ENCODE data around the gene ABCB8.

Gene ABCB8

DNA sequence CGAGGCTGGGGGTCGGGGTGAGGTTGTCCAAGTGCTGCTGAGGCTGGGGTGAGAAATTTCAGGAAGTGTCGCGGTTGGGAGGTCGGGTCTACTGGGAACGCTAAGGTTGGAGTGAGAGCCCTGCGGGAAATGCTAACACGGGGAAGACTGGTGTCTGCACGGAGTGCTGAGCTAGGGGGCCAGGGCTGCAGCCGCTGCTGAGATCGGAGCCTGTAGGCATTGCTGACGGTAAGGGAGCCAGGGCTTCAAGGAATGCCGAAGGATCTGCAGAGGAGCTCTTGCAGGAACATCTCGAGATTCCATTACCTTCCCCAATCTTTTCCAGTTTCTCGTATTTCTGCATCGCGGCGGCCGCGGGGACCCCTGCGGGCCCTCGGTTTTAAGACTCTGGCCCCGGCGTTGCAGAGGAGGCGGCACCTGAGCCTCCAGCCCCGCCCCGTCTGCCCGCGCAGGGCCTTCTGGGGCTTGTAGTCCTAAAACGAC is 29.3 kb downstream of the ABCB8 start, which contains the start of gene CDK5:
Gene CDK5 (minus strand): TSS at position 392 of the 483 bp plus-strand sequence. CDS start 49 bp downstream, at position 343.
- DNase-seq (ENCODE audit: low read depth in 2 of 2) = no peak

DNA sequence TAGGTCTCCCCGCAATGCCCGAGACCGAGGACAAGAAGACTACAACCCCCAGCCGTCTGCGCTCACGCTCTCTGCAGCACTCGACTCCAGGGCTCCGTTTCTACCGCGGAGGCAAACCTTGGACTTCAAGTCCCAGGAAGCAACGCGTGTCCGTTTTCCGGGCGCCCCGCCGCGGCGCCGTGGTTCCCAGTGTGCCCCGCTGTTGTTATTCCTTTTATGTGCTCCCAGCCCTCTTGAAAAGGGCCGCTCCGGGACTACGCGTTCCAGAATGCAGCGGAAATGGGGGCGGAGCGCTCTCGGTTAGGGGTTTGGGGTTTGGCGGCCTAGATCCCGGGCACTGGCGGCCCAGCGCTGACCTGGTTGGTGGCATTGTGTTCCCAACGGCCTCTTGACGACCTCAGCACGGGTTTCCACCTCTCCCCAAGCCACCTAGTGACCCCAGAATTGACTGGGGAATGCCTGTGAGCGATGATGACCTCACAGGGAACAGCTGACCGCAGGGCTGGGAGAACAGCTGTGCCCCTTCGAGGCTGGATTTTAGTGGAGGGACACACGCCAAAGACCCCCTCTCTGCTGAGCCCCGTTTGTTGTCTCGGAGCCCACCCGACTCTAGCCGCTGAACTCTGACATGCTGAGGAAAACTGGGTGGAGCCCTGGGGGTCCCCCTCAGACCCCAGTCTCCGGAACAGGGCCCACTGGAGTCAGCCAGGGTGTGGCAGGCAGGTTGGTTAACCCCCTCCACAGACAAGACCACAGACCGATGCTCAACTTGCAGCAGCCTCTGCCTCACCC is 29.9 kb downstream of the ABCB8 start:
- DNase-seq (ENCODE audit: low read depth in 2 of 2) = peak; percentile 99

DNA sequence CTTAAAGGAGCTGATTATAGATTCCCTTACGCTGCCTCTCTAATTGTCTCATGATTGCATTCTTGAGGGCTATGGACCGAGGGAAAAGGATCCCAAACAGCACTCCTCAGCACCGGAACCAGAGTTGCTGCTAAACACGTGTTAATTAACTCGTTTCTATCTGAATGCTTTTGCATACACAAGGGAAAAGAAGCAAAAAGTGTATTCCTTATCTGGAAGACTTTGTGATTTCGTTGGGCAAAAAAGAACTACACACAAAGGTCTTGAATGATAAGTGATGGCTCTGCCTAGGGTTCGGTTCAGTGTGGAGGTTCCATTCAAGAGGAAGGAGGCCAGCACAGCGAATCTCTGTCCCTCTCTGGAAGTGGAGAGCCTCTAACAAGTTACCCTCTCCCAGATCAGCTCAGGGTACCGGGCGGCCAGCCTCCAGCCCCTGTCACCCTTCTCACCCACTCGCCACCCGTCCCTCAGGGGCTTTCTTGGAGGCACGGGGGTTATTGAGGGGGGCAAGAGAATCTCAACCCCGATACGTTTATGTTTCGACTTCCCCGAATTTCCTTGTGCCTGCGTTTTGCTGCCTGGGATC is 30.6 kb downstream of the ABCB8 start:
- DNase-seq (ENCODE audit: low read depth in 2 of 2) = no peak

DNA sequence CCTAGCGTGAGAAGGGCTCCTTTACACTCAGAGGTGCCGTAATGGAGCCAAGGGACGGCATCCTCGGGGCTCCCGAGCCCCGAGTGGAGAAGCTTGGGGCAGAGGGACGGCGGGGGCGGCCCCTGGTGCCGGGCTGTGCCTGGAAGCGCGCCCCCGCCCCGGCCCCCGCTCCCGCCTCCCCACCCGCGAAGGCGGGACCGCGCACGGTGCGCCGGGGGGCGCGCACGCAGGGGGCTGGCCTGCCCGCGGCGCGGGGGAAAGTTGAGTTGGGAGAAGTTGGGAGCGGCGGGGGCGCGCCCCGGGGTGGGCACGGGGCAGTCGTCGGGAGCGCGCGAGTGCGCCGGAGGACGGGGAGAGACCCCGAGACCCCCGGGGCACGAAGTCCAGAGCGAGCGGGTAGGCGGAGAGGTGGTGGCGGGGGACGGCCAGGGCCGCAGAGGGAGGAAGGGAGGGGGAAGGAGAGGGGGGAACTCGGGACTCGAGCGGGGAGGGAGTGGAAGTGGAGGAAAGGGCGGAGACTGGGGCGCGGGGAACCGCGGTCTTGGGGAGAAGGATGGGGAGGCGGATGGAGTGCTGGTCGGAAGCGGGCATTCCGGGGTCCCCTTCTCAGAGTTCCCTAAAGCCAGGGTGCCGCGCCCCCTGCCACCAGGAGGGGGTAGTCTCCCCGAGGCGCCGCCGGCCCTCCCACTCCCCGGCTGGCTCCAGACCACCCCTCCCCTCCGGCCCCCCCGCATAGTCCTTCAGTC is 31.3 kb downstream of the ABCB8 start, which contains the start of gene SLC4A2:
Gene SLC4A2 (plus strand): TSS at position 223 of the 746 bp plus-strand sequence. CDS start 2,399 bp downstream, outside the sequence.
- no peak for DNase-seq (ENCODE audit: low read depth in 2 of 2)

DNA sequence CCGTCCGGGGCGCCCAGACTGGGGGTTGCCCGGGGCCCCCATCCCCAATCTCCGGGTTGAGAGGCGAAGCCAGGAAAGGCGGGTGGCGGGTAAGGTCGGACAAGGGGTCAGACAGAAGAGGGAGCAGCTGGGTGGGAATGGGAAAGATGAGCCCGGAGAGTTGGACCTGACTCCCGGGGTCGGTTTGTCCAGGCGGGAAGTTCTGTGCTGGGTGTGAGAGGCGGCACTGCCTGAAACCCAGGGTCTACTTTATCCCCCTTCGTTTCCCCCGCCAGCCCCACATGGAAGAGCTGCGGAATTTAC is 31.8 kb downstream of the ABCB8 start:
- no peak for DNase-seq (ENCODE audit: low read depth in 2 of 2)

DNA sequence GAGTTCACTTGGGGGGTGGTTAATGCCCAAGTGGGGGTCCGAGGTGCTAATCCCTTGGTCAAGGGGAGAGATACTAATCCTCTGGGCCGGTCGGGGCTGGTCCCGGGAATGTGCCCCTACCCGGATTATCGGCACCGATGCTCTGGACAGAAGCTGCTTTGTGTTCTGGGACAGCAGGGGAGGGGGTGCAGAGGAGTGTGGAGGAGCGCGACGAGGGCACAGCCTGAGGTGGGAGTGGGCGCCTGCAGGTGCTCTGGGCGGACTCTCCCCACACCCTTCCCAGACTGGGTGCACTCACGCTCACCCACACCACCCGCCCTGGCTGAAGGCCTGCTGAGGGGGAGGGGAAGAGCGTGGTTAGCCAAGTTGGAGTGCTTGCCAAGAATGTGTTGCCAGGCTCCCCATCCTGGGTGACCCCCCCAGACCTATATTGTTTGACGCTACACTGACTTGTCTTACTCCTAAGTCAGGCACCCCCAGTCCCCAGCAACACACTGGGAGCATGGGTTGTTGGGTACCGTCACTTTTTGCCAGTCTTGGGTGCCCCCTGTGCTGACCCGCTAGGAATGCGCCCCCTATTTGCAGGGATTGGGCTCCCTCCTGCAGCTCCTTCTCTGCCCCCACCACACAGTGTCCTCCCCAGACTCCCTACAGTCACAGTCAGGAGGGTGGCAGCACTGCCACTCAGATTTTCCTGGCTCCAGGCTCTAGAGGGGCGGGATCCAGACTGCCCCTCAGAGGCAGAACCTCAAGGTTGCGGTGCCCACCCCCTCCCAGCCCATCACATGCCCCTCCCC is 32.4 kb downstream of the ABCB8 start:
- no peak for DNase-seq (ENCODE audit: low read depth in 2 of 2)

DNA sequence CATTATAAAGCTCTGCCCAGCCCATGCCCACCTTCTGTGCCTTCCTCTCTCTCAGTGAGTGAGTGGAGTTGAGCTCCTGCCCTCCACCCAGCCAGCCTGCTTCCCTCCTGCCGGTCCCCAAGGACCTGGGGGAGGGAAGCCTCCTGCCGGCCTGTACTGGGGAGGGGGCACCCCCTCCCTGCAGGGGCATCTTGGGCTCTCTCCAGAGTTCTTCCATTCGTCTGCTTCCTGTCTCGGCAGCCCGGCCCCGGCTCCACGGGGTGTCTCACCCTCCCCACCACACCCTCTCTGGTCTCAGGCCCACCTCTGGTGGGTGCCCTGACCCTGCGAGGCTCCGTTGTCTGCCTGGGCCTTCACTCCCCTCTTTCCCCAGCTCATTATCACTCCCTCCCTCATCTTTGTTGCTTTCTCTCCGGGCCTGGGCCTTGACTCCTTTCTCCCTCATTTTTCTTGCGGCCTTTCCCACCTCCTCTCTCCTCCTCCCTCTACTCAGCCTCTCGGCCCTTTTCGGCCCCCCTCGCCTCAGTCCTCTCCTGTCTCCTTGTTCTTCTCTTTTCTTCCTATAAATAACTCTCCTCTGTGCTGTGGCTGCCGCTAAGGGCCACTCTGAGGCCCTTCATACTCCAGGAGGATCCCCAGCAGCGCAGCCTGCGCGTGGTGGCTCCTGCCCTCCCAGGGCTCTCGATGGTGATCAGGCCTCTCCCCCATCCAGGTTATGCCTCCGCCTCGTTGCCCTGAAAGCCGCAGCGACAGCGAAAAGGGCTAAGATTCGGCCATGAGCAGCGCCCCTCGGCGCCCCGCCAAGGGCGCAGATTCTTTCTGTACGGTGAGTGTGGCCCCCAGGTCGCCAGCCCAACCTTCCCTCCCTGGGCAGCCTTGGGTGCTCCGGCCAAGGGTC is 33.2 kb downstream of the ABCB8 start:
- DNase-seq (ENCODE audit: low read depth in 2 of 2) = no peak

DNA sequence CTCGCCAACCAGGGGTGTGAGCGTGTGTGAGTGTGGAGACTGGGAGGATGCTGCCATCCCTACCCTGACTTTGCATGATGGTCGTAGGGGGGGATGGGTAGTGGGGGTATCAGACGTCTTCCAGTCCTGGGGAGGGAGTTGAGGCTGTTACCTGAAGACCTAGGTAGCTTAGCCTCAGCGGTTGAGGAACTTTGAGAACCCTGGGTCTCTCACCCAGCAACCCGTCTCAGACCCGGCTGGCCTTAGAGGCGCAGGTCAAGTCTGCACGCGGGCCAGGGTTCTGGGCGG is 33.8 kb downstream of the ABCB8 start:
- no peak for DNase-seq (ENCODE audit: low read depth in 2 of 2)

DNA sequence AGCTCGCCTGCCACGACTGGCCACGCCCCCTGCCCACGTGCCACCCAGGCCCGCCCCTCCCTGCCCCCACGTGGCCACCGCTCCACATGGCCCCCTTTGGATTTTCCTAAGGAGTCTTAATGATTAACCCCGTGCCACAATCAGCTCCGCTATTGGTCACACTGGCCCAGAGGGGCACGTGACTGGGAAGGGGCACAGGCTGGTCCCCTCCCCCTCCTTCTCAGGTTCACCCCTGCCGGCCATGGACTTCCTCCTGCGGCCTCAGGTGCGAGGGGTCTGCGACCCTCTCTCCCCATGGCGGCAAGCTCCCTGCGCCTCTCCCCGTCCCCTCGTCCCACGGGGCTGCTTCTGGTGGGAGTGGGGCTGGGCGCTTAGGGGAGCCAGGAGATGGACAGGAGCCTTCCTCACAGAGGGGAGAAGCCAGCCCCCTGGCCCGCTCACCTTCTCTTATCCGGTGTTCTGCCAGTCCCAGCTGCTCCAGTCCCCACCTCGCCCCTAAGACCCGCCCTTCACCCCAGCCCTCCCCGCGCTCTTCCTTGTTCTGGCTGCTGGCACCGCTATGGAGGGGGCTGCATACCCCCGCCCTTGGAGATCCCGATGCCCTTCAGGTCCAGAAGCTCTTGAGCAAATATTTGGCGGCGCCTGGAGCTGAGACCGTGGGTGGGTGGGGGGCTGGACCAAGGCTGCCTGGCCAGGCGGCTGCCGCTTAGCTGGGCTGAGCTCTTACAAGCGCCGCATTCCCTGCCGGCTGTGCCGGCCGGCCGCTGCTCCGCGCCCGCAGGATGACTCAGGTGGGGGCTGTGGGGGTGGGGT is 34.4 kb downstream of the ABCB8 start:
- DNase-seq (ENCODE audit: low read depth in 2 of 2) = no peak

DNA sequence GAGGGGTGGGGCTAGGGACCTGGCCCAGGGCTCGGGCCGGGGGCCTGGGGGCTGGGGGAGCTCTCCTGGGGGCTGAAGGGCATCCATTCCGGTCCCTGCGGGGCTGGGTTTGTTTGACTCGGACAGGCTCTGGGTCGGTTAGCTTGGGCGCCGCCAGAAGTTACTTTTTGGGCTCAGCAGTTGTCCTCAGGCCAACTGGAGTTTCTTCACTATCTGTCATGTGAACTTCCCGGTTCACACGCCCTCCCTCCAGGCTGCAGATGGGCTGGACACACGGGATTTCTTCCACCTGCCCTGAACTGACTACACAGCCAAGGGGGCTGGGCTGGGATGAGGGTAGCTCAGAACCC is 34.9 kb downstream of the ABCB8 start:
- no peak for DNase-seq (ENCODE audit: low read depth in 2 of 2)

DNA sequence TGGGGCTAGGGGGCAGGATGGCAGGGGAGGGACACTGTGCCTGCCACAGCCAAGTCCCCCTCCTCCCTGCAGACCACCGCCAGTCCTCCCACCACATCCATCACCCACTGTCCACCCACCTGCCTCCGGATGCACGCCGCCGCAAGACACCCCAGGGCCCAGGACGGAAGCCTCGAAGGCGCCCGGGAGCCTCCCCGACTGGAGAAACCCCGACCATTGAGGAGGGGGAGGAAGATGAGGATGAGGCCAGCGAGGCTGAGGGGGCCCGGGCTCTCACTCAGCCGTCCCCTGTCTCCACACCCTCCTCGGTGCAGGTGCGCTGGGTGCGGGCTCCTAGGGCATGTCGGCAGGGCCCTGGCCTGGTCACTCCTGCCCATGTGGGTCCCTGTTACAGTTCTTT is 36.2 kb downstream of the ABCB8 start:
- no peak for DNase-seq (ENCODE audit: low read depth in 2 of 2)

DNA sequence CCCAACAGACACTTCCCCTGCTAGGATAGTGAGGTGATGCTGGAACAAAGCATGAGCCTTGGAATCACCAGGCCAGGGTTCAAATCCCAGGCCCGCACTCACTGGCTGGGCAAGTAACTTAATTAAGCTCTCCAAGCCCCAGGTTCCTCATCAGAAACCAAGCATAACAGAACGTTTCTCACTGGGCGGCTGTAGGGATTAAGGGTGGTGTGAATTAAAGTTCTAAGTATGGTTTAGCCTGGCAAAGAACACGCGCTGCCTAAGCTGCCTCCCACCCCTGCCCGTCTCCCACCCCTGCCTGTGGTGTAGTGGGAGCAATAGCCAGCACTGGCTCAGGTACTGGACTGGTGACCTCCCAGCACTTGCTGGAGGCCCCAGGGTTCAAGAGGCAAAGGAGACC is 36.7 kb downstream of the ABCB8 start:
- DNase-seq (ENCODE audit: low read depth in 2 of 2) = no peak

DNA sequence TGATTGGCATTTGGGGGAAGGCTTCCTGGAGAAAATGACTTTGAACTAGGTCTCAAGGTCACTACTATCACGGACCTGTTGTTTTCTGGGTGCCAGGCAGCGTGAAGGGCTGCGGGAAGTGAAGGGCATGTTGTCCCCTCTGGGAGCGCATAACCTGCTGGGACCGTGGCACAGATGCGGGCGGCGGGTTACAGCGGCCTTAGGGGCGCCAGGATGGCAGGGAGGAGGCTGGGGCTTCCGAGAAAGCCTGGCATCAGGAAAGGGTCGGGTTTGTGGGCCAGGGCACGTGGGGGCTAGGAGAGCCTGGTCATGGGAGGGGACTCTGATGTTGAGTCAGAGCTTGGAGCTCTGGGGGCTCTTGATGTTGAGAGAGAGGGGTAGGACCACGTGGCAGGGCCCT is 37.3 kb downstream of the ABCB8 start:
- no peak for DNase-seq (ENCODE audit: low read depth in 2 of 2)

DNA sequence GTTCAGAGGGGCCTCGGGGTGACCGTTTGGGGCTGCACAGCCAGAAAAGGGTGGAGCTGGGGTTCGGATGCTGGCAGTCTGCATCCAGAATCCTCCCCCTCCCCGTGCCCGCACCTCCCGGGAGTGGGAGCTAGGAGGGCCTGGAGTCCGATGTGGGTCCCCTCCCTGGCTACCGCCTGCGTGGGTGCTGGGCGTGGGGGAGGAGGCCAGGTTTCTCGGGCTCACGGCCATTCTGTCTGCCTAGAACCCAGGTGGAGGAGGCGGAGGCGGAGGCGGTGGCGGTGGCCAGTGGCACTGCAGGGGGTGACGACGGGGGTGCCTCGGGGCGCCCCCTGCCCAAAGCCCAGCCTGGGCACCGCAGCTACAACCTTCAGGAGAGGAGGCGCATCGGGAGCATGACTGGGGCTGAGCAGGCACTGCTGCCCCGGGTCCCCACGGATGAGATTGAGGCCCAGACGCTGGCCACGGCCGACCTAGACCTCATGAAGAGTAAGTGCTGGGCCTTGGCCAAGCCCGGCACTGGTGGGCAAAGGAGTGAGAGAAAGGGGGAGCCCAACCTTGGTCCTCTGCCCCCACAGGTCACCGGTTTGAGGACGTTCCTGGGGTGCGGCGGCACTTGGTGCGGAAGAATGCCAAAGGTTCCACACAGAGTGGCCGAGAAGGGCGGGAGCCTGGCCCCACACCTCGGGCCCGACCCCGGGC is 38.2 kb downstream of the ABCB8 start:
- no peak for DNase-seq (ENCODE audit: low read depth in 2 of 2)

DNA sequence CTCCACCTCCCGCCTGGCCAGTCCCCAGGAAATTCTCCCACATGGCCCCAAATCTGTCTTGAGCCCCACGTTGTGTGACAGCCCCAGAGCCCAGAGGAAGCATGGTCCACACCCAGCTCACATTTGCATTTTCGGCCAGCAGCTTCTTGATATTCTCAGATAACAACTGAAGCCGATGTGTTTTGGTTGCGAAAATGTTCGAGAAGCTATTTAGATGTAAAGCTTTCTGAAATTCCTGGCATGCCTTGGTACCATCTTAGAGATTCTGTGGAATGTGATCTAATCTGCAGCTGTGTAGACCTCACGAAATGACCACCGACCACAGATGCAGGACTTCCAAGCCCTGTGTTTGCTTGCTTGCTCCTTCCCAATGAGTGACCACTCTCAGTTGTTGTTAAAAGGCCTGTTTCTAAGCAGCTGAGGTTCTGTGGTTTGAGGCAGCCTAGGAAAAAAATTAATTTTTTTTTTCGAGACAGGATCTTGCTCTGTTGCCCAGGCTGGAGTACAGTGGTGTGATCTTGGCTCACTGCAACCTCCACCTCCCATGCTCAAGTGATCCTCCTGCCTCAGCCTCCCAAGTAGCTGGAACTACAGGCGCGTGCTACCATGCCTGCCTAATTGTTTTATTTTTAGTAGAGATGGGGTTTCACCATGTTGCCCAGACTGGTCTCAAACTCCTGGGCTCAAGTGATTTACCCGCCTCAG is 40.0 kb downstream of the ABCB8 start:
- DNase-seq (ENCODE audit: low read depth in 2 of 2) = no peak

DNA sequence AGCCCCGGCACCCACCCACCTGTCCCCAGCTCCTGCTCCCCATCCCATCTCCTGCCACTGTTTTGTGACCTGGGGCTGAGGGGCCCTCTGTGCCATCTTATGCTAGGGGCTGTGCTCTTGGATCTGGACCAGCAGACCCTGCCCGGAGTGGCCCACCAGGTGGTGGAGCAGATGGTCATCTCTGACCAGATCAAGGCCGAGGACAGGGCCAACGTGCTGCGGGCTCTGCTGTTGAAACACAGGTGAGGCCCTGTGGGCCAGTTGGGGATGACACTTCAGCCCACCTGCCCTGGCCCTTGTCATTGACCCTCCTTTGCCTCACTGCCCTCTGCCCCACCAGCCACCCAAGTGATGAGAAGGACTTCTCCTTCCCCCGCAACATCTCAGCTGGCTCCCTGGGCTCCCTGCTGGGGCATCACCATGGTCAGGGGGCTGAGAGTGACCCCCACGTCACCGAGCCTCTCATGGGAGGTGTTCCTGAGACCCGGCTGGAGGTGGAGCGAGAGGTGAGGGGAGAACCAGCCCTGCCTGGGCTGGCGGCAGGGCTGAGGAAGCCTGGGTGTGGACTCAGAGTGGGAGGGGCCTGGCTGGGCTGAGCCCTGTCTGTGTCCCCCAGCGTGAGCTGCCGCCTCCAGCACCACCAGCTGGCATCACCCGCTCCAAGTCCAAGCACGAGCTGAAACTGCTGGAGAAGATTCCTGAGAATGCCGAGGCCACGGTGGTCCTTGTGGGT is 41.8 kb downstream of the ABCB8 start:
- no peak for DNase-seq (ENCODE audit: low read depth in 2 of 2)

DNA sequence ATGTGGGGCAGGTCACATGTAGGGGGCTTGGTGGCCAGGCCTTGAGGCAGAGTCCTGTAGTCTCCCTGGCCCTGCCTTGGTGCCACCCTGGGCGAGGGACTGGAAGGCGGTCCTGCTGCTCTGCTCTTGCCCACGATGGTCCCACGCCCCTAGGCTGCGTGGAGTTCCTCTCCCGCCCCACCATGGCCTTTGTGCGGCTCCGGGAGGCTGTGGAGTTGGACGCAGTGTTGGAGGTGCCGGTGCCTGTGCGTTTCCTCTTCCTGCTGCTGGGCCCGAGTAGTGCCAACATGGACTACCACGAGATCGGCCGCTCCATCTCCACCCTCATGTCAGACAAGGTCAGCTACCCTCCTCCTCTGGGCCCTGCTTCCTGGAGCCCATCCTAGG is 42.3 kb downstream of the ABCB8 start:
- no peak for DNase-seq (ENCODE audit: low read depth in 2 of 2)
